DMS79 treated with DMSO at 0.1 percent for 48 hours (cell line): ENCODE results near the gene CARMIL3.
"Not testable (repeated sequence)": the region's sequence is repeated elsewhere in the genome, so short reads cannot be mapped to it uniquely, and the experiment has no call there.

ENCODE experiments used
- DNase-seq: peaks from one replicate; lab custom pipeline; 2025; lab: John Stamatoyannopoulos, UW

CARMIL3 gene

DNA sequence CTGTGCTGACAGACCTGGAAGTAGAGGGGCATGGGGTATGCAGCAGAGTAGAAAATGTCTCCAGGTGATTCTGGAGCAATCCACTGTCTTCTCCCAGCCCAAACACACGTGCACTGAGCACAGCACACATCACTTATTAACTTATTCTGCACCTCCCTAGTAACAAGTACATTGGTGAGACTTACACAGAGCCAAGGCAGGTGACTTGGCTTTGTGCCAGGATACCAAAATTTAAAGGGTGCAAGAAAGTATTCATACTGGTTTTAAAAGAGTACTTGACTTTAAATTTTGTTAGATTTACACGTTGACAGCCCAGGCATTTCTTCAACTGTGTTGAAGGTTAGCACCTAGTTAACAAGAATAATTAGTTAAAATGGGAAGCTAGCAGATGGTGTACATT is 11.1 kb upstream of the CARMIL3 start:
- DNase-seq, result no peak

DNA sequence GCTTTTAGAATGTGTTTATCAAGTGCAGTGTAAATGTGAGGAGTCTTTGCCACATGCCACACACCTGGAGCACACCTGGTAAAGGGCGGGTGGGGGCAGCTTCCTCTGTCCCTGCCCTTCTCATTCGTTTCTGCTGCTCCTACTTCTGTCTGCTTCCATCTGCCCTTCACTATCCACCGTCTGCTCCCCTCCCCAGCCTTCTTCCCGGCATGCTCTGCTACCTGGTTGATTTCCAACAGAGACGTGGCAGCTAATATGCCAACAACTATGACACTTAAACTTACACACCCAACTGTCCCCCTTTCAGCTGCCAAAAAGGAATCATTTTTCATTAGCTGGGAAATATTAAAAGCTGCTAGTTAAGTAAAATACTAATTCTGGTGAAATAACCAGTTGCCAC is 9.1 kb upstream of the CARMIL3 start:
- no peak for DNase-seq

DNA sequence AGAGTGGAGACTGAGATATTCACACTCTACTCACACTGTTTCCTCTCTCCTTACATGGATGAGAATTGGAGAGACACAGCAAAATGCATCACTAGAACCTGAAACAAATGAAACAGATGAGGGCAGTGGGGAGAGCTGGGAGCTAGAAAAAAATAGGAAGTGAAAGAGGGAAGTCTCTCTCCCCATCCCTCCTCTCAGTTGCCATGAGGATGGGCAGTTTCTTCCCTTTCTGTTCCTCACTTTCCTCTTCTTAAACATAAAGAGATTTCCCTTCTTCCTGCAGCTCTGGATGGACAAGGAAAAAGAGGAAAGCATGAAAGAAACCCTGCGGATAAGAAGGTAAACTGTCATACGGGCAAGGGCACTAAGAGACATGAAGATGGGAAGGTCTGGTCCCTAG is 2.8 kb upstream of the CARMIL3 start:
- not testable (repeated sequence) for DNase-seq

GRCh38 chr14:24050753-24051152 is 1.1 kb upstream of the CARMIL3 start:
- not testable (repeated sequence) for DNase-seq

- no peak for DNase-seq
Measured at GRCh38 chr14:24051176-24051788, 527 bp upstream of the CARMIL3 start.

DNA sequence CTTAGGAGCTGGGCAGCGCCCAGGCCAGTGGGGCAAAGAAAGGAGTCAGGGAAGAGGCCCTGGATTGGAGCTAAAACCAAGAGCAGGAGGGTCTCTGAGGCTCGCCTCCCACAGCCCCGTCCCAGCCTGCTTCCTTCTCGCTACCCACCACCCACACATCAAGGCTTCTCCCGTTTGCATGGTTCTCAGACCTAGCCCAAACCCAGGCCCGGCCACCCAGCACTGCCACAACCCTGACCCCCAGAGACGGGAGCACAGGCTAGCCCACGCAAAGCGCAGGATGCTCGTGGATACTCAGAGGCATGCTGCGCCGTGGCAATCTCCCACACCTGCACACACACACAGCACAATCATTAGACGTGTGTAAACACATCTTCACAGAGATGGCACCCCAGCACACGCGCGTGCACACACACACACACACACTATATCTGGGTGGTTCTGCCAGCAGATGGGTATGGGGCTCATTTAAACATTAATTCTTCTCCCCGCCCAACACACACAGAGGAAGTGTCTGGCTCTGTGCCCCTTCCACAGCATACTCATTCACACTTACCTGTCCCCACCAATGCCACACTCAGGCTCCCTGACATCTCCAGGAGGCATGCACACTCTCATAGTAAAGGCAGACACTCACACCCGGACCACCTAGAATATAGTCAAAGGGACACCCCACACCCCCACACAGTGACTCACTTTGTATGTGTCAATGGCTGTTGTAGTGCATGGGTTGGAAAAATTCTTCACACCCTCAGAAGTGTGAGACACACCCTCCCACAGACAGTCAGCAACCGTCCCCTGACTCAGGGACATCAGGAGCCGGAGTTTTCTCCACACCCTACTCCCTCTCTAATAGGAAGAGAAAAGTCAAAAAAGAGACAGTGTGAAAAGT is 1.1 kb downstream of the CARMIL3 start:
- DNase-seq, result no peak

DNA sequence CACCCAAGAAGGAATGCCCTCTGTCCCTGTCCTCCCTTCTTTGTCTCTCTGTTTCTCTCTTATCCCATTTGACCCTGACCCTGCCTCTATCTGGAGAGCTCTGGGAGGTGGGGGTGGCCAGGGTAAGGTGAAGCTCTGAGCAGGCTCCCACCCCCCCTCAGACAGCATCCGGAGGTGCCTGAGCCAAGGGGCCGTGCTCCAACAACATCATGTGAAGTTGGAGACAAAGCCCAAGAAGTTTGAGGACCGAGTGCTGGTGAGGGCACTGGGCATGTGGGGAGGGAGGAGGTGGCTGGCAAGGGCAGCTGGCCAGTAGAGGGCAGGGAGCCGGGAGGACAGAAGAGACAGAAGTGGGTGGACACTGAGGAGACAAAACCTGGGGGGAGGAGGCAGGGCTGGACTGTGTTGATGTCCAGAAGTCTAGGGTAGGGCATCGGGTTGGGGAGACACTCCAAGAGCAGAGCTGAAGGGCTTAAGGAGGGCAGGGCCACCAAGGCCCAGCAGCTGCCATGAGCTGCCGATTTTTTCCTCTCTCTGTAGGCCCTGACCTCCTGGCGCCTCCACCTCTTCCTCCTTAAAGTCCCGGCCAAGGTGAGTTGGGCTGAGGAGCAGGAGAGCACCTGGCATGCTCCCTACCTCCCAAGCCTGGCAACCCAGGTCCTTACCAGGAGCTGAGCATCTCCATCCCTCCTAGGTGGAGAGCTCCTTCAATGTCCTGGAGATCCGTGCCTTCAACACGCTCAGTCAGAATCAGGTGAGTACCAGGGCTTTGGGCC is 1.9 kb downstream of the CARMIL3 start:
- no peak for DNase-seq

DNA sequence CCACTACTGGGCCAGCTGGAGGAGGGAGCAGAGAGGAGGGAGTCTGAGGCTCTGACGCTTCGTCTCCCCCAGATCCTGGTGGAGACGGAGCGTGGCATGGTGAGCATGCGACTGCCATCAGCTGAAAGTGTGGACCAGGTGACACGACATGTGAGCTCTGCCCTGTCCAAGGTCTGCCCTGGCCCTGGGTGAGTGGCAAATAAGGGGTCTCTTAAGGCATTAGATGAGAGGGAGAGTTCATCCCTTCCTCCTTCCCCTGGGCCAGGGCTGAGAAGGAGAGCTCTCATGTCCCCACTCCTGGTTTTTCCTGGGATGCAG is 2.5 kb downstream of the CARMIL3 start:
- no peak for DNase-seq

- DNase-seq, result no peak
Measured at GRCh38 chr14:24054646-24055045, 2.8 kb downstream of the CARMIL3 start.

GRCh38 chr14:24055971-24056799 is 4.4 kb downstream of the CARMIL3 start:
- DNase-seq, result no peak

- DNase-seq, result no peak
Measured at GRCh38 chr14:24056800-24057184, 5.0 kb downstream of the CARMIL3 start.

GRCh38 chr14:24057271-24057670 is 5.5 kb downstream of the CARMIL3 start:
- no peak for DNase-seq

GRCh38 chr14:24057867-24058259 is 6.1 kb downstream of the CARMIL3 start:
- no peak for DNase-seq

DNA sequence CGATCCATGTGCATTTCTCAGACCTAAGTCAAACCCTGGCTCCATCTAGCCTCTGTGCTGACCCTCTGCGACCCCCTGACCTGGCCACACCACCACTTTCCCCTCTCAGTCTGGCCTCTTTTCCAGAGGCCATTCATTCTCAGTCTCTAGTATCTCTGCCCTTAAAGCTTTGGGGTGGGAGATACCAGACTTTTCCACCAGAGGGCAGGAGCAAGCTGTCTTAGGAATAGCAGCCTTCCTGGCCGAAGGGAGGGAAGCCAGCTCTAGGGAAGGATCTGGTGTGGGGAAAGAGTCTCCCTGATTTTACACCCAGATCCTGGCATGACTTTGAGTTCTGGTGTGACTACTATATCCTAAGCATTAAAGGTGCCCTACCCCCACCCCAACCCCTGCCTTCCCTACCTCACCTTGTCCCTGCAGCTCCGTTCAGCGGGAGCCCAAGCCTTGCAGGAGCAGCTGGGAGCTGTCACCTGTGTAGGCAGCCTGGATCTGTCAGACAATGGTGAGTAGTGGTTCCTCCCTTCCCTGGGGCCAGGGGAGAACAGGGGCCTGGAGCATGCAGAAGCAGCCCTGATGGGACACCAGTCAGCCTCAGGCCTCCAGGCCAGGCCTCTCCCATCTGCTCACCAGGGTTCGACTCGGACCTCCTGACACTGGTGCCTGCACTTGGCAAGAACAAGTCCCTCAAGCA is 6.6 kb downstream of the CARMIL3 start:
- DNase-seq, result peak; percentile 82

GRCh38 chr14:24058951-24059475 is 7.2 kb downstream of the CARMIL3 start:
- no peak for DNase-seq

- DNase-seq, result no peak
Measured at GRCh38 chr14:24059841-24060388, 8.1 kb downstream of the CARMIL3 start.

DNA sequence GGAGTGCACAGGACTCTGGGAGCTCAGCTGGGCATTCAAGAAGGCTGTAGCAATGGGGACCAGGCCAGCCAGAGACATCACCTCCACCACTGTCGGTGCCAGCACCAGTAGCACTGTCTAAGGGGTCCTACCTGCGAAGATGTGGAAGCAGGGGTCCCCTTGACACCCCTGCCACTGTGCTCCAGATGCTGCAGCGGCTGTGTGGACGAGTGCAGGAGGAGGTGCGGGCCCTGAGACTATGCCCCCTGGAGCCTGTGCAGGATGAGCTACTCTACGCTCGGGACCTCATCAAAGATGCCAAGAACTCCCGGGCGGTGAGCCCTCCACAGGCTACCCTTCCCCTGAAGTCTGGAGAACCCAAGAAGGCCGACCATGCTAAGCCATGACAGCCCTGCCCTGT is 8.6 kb downstream of the CARMIL3 start:
- DNase-seq, result no peak

DNA sequence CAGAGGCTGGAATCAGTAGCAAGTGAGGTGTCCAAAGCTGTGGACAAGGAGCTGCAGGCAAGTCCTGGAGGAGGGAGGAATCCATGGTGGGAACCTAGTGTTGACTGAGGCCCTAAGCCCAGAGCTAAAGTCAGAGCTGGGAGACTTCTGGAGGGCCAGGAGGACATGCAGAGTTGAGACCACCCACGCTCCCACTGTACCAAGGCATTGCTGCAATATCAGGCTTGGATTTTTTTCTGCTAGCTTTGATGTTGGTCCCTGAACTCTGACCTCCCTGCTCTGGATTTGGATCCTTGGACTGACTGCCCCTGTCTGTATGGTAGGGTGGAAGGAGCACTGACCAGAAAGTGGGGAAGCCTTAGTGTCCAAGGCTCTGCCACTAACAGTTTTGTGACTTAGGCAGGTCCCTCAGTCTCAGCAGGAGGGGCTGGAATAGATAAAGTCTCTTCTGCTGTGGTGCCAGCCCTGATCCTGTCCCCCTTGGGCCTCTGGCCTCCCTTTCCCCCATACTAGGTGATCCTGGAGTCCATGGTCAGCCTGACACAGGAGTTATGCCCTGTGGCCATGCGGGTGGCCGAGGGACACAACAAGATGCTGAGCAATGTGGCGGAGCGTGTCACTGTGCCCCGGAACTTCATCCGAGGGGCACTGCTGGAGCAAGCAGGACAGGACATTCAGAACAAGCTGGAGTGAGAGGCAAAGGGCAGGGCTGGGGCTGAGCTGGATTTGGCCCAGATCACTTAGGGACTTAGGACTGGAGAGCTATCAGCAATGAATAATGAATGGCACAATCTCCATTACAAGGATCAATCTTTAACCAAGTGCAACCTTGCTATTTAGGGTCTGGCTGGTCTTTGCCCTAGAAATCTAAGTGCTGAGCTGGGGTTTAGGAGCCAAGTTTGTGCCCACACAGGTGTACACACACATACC is 9.4 kb downstream of the CARMIL3 start:
- DNase-seq, result no peak

- DNase-seq, result no peak
Measured at GRCh38 chr14:24062216-24062980, 10.6 kb downstream of the CARMIL3 start.
